Liver (tissue), 3 donors: Measurements from ENCODE around the gene MAGI1.

Experiments
- CTCF ChIP-seq: fragments of 150-350 bp; IDR thresholded peaks from 2 replicates; pipeline ENCODE4 v1.5.1; 2017; ENCODE audit warnings: improper control_type of control experiment, low read depth, low read length; ENCODE audit not compliant: missing input control
- GABPA ChIP-seq, 2 donors: IDR thresholded peaks in 1 of 2; conservative IDR thresholded peaks in 1 of 2; 2 replicates each; pipeline ENCODE4 v1.6.1; 2016; ENCODE audit warnings: antibody characterized with exemption in 2 of 2, mild to moderate bottlenecking in 1 of 2, moderate library complexity in 1 of 2
- MAX ChIP-seq: IDR thresholded peaks from 2 replicates; pipeline ENCODE4 v1.6.1; 2016; ENCODE audit warnings: antibody characterized with exemption
- TAF1 ChIP-seq: conservative IDR thresholded peaks from 2 replicates; pipeline ENCODE4 v1.6.1; 2016; ENCODE audit warnings: antibody characterized with exemption, mild to moderate bottlenecking
- donor health status: healthy.
- donor health status: healthy.

- TF ChIP-seq TAF1 (no peak), CTCF (no peak), GABPA (IDR thresholded peaks at IDR 0.05 in 1 of 2, conservative IDR thresholded peaks at IDR 0.05 in 1 of 2) (no peak), MAX (no peak)
Observed at GRCh38 chr3:65930648-65931047, 108.1 kb downstream of the MAGI1 start.
